ENCODE results near the gene TSEN34. TPM values are rescaled to one million over a fixed set of nuclear protein-coding genes. Genes with fewer than 3 reads are reported as not detected.
"Not testable (repeated sequence)": the region's sequence is repeated elsewhere in the genome, so short reads cannot be mapped to it uniquely, and the experiment has no call there.

TSEN34 gene
- total RNA-seq, 4 donors from 2014 or later: 49.4 to 103 (median 86.8) TPM

DNA sequence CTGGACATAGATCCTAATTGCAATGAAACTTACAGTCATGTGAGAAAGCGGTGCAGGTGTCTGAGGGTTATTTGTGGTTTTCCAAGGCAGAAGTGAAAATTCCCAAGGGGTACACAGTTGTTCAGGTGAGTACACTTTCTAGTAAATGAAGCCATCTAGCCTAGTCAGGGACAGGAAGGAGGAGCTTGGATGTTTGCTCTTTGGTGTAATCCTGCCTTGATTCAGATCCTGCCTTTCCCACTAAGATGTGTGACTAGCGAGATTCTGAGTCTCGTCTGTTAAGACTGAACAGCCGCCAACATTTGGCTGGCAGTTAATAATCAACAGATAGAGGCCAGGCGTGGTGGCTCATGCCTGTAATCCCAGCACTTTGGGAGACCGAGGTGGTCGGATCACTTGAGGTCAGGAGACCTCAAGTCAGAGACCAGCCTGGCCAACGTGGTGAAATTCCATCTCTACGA lies 12.1 kb downstream of the TSEN34 start:
- Histone ChIP-seq H3K36me3 (peaks cover 46 to 69% (median 65%) of the 10 kb centered on the region in 4 donors), H3K27me3 (no peaks in the 10 kb centered on the region), H3K4me3 (no peak overlapping the region), H3K9me3 (no peaks in the 10 kb centered on the region), H3K4me1 (peaks cover 57 to 78% (median 74%) of the 10 kb centered on the region in 4 donors), H3K27ac (replicated peaks in 1 of 4) (no peak overlapping the region)
- TF ChIP-seq, protein P1, sequence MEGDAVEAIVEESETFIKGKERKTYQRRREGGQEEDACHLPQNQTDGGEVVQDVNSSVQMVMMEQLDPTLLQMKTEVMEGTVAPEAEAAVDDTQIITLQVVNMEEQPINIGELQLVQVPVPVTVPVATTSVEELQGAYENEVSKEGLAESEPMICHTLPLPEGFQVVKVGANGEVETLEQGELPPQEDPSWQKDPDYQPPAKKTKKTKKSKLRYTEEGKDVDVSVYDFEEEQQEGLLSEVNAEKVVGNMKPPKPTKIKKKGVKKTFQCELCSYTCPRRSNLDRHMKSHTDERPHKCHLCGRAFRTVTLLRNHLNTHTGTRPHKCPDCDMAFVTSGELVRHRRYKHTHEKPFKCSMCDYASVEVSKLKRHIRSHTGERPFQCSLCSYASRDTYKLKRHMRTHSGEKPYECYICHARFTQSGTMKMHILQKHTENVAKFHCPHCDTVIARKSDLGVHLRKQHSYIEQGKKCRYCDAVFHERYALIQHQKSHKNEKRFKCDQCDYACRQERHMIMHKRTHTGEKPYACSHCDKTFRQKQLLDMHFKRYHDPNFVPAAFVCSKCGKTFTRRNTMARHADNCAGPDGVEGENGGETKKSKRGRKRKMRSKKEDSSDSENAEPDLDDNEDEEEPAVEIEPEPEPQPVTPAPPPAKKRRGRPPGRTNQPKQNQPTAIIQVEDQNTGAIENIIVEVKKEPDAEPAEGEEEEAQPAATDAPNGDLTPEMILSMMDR (IDR thresholded peaks at IDR 0.05): no peak
- TF ChIP-seq POLR2A (IDR thresholded peaks at IDR 0.05; ENCODE audit: low read depth) (no peak), EP300 (IDR thresholded peaks at IDR 0.05) (no peak), POLR2AphosphoS5 (IDR thresholded peaks at IDR 0.05) (no peak)
- no peak for DNase-seq (ENCODE audit: extremely low spot score)
- intact Hi-C loops (cut with DNase I): loop anchor here (5.0 kb wide), 1 partner anchor 36 kb away; no protein-coding TSS in a partner anchor
- WGBS: 48% methylated on average over 9 of the region's 9 CpGs

DNA sequence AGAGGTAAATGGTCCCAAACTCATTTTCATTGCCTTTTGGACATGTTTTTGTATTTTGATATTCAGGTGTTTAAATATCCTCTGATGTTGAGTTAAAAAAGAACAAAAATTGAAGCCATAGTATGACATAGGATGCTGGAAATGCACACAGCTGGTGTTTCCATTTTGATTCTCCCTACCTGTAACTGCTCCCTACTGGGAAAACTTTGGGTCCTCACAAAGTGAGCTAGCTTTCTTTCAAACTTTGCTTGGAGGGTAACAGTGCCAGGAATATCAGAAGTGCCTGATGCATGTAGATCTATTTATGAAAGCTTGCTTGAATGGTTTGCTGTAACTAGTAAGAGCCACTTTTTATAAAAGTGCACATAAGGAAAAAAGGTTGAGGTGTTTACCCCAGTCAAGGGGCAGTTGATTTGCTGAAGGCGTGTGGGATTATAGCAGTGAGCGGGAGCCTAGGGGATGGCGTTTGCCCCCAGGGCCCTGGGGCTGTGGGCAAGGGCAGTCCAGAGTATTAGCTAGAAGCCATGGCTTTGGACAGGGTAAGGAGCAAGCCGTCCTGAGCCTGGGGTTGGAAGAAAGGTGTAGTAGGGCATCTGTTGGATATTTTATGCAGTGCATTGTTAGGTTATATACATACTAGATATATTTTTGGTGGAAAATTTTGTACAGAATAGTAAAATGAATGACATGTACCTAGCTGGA lies 13.8 kb downstream of the TSEN34 start:
- TF ChIP-seq, protein P1 (IDR thresholded peaks at IDR 0.05): no peak
- TF ChIP-seq POLR2A (IDR thresholded peaks at IDR 0.05; ENCODE audit: low read depth) (no peak), POLR2AphosphoS5 (IDR thresholded peaks at IDR 0.05) (no peak), EP300 (IDR thresholded peaks at IDR 0.05) (no peak)
- peaks cover 75 to 91% (median 88%) of the 10 kb centered on the region in 4 donors for H3K4me1 ChIP-seq
- no peak overlapping the region for H3K27ac ChIP-seq (replicated peaks in 1 of 4)
- H3K9me3 ChIP-seq: no peaks in the 10 kb centered on the region
- no peak overlapping the region for H3K4me3 ChIP-seq
- intact Hi-C loops (cut with DNase I): loop anchor here (5.0 kb wide), 1 partner anchor 38 kb away; no protein-coding TSS in a partner anchor
- DNase-seq (ENCODE audit: extremely low spot score): no peak
- H3K27me3 ChIP-seq: no peaks in the 10 kb centered on the region
- H3K36me3 ChIP-seq: peaks cover 46 to 79% (median 69%) of the 10 kb centered on the region in 4 donors
- WGBS: 86% methylated on average over 4 of the region's 4 CpGs

DNA sequence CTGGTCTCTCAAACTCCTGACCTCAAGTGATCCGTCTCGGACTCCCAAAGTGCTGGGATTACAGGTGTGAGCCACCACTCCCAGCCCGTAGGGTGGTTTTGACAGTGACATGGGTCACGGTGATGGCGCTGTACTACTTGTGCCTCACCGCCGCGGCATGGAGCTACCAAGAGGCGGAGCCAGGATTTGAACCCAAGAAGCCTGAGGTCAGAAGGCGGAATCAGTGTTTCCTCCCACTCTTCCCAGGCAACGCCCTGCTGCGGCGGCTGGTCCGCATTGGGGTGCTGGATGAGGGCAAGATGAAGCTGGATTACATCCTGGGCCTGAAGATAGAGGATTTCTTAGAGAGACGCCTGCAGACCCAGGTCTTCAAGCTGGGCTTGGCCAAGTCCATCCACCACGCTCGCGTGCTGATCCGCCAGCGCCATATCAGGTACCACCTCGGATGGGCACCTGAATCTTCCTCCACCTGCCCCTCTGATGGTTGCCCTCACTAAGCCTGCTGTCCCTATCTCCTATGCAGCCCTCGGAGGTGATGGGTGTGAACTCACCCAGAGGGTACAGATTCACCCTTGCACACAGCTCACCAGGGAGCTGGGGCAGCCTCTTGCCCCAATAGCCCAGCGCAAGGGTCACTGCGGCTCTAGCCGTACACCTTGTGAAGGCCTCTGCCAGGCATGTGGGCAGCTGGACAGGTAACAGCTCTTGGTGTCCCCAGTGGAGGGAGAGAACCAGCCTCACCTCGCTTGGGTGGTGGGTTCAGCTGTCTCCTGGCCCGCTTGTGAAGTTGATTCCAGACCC lies 15.1 kb downstream of the TSEN34 start:
- peak overlapping the region in 1 of 4 donors; percentile 67 for H3K27ac ChIP-seq (replicated peaks in 1 of 4)

DNA sequence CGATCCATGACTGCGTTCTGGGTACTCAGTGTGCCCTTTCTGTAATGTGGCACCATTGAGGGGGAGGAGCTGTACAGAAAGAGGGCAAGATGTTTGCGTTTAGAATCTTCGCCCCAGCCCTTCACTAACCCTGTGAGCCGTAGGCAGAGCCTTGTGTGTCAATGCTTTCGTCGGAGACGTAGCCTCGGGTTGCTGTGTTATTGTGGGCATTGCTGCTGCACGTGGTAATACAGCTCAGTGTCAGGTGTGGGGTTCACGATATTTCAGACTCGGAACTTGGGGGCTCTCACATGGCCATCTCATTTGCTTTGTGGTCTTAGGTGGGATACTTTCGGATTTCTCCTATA lies 15.7 kb downstream of the TSEN34 start:
- H3K27ac ChIP-seq (replicated peaks in 1 of 4): peak overlapping the region; percentile 12 to 67 (median 56)
- WGBS: 73% methylated on average over 13 of the region's 13 CpGs
- intact Hi-C loops (cut with DNase I): no loop called here
- peak overlapping the region in 1 of 4 donors; percentile 4 for H3K4me3 ChIP-seq
- TF ChIP-seq POLR2AphosphoS5 (IDR thresholded peaks at IDR 0.05) (no peak), EP300 (IDR thresholded peaks at IDR 0.05) (no peak), POLR2A (IDR thresholded peaks at IDR 0.05; ENCODE audit: low read depth) (no peak)
- TF ChIP-seq, protein P1 (IDR thresholded peaks at IDR 0.05): no peak
- peaks cover 79 to 87% (median 87%) of the 10 kb centered on the region in 4 donors for H3K4me1 ChIP-seq
- DNase-seq (ENCODE audit: extremely low spot score): no peak
- peaks cover 46 to 73% (median 67%) of the 10 kb centered on the region in 4 donors for H3K36me3 ChIP-seq
- H3K27me3 ChIP-seq: no peaks in the 10 kb centered on the region
- H3K9me3 ChIP-seq: no peaks in the 10 kb centered on the region

More for the DNA sequence above, 15.1 kb downstream of the TSEN34 start:
- H3K4me3 ChIP-seq: peak overlapping the region in 1 of 4 donors; percentile 4
- H3K9me3 ChIP-seq: no peaks in the 10 kb centered on the region
- no peak for DNase-seq (ENCODE audit: extremely low spot score)
- H3K27me3 ChIP-seq: no peaks in the 10 kb centered on the region
- peaks cover 46 to 79% (median 69%) of the 10 kb centered on the region in 4 donors for H3K36me3 ChIP-seq
- TF ChIP-seq POLR2A (IDR thresholded peaks at IDR 0.05; ENCODE audit: low read depth): no peak
- TF ChIP-seq, protein P1 (IDR thresholded peaks at IDR 0.05): no peak
- TF ChIP-seq POLR2AphosphoS5 (IDR thresholded peaks at IDR 0.05): no peak
- TF ChIP-seq EP300 (IDR thresholded peaks at IDR 0.05): no peak
- H3K4me1 ChIP-seq: peaks cover 85 to 93% (median 93%) of the 10 kb centered on the region in 4 donors
- intact Hi-C loops (cut with DNase I): no loop called here
- 89% methylated on average over 23 of the region's 27 CpGs for WGBS

DNA sequence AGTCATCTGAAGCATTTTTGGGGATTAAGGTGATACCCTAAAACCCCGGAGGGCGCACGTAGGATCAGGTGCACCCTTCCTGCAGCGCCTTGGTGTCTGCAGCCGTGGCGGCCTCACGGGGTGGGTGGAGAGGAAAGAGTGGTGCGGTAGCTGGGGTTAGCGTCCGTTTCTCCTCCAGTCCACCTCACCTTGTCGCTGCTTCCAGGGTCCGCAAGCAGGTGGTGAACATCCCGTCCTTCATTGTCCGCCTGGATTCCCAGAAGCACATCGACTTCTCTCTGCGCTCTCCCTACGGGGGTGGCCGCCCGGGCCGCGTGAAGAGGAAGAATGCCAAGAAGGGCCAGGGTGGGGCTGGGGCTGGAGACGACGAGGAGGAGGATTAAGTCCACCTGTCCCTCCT lies 16.1 kb downstream of the TSEN34 start:
- 82% methylated on average over 12 of the region's 23 CpGs for WGBS
- Histone ChIP-seq H3K27ac (replicated peaks in 1 of 4) (peak overlapping the region; percentile 12 to 67 (median 56)), H3K36me3 (peaks cover 45 to 70% (median 64%) of the 10 kb centered on the region in 4 donors), H3K4me1 (peaks cover 75 to 84% (median 83%) of the 10 kb centered on the region in 4 donors)
- H3K4me3 ChIP-seq; DNase-seq (ENCODE audit: extremely low spot score); intact Hi-C loops (cut with DNase I); H3K9me3 ChIP-seq; H3K27me3 ChIP-seq: not testable (repeated sequence)
